GM18861 (cell line): Measurements from ENCODE around the gene MTMR12.

ENCODE experiments used
- ATAC-seq: cut with Tn5 transposase; IDR thresholded peaks from one replicate; pipeline ENCODE4 v1.9.1; 2021; ENCODE audit not compliant: unreplicated experiment

MTMR12 gene, protein sequence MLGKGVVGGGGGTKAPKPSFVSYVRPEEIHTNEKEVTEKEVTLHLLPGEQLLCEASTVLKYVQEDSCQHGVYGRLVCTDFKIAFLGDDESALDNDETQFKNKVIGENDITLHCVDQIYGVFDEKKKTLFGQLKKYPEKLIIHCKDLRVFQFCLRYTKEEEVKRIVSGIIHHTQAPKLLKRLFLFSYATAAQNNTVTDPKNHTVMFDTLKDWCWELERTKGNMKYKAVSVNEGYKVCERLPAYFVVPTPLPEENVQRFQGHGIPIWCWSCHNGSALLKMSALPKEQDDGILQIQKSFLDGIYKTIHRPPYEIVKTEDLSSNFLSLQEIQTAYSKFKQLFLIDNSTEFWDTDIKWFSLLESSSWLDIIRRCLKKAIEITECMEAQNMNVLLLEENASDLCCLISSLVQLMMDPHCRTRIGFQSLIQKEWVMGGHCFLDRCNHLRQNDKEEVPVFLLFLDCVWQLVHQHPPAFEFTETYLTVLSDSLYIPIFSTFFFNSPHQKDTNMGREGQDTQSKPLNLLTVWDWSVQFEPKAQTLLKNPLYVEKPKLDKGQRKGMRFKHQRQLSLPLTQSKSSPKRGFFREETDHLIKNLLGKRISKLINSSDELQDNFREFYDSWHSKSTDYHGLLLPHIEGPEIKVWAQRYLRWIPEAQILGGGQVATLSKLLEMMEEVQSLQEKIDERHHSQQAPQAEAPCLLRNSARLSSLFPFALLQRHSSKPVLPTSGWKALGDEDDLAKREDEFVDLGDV

DNA sequence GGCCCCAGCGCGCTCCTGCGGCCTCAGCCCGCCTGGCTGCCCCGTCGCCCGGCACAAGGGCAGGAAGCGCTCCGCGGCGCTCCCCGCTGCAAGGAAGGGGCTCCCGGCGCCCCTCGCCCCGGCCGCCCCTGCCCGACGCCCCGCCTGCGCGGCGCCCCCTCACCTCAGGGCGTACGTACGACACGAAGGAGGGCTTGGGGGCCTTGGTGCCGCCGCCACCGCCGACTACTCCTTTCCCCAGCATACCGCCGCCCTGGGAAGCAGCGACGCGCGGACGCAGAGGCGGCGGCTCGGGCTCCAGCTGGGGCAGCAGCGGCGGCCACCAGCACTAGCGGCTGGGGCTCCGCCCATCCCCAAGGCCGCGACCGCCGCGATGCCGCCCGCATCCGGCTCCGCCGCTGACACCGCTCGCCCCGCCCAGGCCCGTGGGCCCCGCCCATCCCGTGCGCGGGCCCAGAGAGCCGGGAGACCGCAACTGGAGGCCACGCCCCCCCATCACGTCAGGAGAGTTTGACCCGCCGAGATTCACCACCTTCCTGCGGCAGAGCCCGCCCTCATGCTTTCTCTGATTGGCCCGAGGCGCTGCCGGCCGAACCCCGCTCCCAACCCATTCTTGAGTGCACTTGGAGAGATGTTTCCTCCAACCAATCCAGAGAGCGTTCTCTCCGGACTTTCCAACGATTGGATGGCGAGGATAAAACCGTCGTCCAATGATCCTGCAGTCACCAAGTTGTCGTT lies at the start of gene MTMR12:
TSS of gene MTMR12 (minus strand) at position 345 of the 738 bp plus-strand sequence. CDS start at position 244, 101 bp downstream.
- ATAC-seq, result peak; percentile 94

DNA sequence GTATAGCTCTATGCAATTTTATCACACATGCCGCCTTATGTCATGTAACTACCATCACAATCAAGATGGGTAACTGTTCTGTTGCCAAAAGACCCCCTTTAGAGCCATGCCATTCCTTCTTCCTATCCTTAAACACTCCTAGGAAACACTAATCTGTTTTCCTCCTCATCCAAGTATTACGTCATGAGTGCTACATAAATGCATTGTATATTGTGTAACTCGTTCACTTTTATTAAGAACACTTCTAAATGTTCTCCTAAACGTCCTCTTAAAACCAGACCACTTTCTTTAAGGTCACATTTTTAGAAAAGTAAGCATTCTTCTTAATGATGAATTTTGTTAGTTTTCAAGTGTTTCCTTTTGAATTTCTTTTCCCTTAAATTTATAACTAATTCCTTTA lies 49.8 kb upstream of the MTMR12 start:
- ATAC-seq, result no peak

DNA sequence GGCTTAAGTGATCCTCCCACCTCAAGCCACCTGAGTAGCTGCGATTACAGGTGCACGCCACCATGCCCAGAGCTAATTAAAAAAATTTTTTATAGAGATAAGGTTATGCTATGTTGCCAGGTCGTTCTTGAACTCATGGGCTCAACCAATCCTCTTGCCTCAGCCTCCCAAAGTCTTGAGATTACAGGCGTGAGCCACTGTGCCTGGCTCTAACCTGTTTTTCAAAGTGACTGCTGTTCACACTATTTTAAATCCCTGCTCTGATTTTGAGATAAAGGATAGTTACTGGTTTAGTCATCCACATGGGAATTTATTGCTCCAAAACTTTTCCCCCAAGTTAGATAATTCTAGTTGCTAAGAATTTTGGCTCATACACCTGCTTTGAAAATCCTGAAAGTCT lies 48.2 kb upstream of the MTMR12 start:
- ATAC-seq, result no peak

DNA sequence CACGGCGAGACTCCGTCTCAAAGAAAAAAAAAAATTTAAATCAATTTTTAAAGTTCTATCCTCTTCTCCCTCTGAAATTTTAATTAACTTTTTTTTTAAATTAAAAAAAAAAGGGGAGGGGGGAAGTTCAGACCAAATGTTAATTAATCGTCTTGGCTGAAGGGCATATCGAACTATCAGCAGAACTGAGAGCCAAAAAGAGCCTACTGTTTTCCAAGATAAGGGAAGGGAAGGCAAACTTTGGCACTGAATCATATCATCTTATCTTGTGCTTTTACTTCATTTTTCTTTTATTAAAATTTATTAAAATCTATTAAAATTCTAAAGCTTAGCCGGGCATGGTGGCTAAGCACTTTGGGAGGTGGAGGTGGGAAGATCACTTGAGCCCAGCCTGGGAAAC lies 45.9 kb upstream of the MTMR12 start:
- ATAC-seq, result no peak

DNA sequence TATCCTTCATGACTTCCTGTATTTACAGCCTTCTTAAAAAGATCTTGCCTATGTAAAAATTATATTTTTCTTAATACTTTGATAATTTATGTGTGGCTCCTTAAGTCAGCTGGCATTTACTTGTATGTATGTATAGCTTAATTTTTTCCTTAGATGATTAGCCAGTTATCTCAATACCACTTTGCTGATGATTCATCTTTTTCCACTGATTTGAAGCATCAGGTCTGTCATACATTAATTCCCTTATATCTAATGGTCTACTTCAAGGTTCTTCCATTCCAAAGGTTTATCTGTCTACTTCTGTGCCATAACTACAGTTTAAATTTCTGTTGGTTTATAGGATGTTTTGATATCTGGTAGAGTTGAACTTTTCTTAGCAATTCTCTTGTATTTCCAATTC lies 44.9 kb upstream of the MTMR12 start:
- no peak for ATAC-seq

DNA sequence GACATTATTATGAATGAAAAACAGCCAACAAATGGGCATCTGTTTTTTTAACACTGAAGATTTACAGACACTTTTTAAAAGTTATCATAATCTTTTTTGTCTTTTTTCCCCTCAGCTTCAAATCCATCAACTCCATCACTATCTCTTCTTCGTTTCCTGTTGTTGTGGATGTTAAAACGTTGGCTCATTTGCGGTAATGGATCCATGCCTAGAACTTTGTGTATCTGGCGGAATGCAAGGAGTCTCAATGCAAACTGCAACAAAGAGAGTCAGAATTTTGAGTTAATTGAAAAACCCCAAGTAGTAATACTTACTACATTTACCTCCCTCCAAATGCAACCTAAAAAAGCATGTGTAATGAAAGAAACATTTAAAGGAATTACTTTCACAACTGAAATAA lies 42.9 kb upstream of the MTMR12 start:
- no peak for ATAC-seq

DNA sequence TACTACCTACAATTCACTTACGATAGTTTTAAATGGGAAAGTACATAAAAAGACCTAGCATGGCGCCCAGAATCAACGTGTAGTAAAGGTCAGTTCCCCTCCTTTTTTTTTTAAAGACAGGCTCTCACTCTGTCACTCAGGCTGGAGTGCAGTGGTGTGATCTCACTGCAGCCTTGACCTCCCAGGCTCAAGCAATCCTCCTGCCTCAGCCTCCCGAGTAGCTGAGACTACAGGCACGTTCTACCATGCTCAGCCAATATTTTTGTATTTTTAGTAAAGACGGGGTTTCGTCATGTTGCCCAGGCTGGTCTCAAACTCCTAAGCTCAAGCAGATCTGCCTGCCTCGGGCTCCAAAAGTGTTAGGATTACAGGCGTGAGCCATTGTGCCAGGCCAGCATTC lies 40.7 kb upstream of the MTMR12 start:
- no peak for ATAC-seq

DNA sequence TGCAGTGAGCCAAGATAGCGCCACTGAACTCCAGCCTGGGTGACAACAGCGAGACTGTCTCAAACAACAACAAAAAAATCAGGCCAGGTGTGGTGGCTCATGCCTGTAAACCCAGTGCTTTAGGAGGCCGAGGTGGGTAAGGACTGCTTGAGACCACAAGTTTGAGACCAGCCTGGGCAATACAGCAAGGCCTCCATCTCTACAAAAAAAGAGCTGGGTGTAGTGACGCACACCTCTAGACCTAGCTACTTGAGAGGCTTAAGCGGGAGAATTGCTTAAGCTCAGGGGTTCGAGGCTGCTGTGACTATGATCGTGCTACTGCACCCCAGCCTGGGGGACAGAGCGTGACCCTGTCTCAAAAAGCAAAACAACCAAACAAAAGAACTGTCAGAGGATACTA lies 39.9 kb upstream of the MTMR12 start:
- ATAC-seq, result no peak

DNA sequence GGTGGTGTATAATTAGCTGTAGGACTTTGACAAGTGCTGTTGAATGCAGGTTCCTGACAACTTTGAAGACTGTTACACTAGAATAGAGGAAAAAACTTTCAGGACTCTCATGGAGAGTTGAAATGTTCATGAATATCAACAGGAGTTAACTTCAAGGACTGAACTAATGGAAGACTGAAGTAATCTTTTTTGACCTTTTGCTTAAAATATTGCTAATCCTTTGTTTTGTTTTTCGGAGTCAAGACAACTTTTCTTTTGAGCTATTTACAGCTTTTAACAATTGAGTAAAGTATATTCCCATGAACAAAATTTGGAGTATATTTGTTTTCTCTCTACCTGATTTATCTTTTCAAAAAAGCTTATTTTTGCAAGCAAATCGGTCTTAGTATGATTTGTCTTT lies 34.1 kb upstream of the MTMR12 start:
- ATAC-seq, result no peak

DNA sequence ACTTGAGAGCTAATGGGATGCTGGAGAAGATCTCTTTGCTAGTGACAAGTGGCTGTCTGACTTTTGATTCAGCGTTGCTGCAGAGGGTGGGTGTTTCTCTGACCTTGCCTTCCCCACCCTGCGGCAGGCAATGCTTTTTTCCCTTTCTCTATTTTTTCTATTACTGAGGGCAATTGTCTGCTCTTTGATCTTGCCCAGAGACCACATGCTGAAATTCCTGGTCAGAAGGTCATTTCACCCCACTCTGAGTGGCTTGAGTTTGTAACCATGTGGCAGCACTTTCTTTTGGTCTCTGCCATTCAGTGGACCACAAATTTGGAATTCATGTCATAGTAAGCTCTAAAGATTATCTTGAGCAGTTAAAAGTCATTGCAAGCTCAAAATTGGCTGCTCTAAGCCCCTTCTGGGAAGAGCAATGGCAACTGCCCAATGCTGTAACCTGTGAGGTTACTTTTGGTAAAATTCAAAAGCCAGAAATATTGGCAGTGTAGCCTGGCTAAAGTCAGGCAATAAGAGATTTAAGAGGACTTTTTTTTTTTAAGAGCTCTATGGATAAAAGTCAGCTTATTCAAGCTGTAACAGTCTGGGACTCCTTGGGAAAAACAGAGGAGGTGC lies 30.4 kb upstream of the MTMR12 start:
- ATAC-seq, result no peak

DNA sequence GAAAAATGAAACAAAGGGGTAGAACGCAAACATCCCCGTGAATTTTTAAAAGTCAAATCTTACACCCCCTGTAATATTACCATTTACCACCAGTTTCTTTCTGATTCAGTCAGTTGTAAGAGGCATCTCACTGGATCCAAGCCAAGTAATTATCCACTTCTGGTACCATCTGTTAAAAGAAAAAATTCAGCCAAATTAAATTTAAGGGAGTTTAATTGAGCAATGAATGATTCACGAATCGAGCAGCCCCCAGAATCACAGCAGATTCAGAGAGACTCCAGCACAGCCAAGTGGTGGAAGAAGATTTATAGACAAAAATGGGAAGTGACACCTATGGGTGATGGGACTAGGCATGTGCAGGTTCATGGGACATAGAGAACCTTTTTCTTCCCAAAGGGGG lies 29.9 kb upstream of the MTMR12 start:
- ATAC-seq, result no peak

DNA sequence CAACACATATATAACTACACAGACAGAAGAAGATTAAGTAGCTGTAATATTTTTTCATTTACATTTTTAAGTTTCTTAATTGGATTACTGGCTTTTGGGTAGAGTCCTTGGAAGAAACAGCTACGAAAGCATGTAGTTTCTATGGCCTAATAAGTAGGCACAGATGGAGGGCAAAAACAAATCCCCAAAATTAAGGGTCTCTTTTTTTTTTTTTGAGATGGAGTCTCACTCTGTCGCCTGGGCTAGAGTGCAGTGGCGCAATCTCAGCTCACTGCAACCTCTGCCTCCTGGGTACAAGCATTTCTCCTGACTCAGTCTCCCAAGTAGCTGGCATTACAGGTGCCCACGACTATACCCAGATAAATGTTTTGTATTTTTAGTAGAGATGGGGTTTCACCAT lies 27.1 kb upstream of the MTMR12 start:
- ATAC-seq, result no peak

DNA sequence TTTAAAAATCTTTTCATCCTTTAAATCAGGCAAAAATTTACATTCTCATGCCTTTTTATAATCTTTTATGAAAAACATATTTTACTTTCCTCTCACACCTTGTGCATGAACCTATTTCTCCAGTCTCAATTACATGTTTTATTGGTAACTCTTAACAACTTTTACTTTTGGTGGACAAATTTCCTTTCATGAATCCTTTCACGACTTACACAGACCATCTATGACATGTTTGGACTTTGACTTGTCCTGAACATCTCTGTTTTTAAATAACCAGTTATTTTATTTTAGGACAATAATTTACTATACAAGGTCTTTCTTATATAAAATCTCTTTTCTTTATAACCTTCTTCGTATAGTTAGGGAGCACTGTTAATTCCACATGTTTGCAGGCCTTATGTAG lies 26.5 kb upstream of the MTMR12 start:
- ATAC-seq, result no peak

DNA sequence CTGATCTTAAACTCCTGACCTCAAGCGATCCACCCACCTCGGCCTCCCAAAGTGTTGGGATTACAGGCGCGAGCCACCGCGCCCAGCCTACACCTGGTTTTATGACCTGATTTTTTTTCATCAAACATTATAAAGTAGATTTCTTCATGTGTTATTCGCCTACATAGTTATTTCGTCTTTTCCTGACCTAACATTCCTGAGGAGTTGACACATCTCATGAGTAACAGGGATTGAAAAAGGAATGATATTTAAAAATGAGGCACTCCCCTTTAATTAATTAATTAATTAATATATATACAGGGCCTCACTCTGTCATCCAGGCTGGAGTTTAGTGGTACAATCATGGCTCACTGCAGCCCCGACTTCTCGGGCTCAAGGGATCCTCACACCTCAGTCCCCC lies 20.2 kb upstream of the MTMR12 start:
- ATAC-seq, result no peak

DNA sequence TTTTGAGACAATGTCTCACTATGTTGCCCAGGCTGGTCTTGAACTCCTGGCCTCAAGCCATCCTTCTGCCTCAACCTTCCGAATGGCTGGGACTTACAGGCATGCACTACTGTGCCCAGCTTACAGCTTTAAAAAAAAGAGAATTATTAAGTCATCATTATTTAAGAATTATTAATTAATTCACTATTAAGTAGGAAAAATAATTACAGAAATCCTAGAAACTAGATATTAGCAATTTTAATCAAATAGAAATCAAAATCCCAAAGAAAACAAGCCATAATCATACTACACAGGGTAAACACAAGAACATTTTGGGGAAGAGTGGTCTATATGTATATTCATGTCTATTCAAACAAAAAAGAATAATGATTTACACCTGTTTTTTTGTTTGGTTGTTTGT lies 19.6 kb upstream of the MTMR12 start:
- no peak for ATAC-seq

DNA sequence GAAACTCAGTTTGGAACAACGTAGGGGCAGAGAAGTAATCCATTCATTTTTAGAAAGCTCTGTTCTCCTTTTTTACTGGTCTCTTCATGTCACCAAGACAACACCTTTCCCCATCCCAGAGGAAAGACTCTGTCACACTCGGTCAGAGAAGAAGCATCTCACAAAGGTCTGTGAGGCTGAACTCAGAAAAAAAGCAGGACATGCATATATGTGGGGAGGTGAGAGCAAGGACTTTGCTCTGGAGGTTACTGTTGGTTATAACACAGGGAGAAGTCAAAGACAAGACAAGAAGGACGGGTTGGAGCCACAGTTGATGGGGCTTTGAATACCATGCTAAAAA lies 19.2 kb upstream of the MTMR12 start:
- no peak for ATAC-seq

DNA sequence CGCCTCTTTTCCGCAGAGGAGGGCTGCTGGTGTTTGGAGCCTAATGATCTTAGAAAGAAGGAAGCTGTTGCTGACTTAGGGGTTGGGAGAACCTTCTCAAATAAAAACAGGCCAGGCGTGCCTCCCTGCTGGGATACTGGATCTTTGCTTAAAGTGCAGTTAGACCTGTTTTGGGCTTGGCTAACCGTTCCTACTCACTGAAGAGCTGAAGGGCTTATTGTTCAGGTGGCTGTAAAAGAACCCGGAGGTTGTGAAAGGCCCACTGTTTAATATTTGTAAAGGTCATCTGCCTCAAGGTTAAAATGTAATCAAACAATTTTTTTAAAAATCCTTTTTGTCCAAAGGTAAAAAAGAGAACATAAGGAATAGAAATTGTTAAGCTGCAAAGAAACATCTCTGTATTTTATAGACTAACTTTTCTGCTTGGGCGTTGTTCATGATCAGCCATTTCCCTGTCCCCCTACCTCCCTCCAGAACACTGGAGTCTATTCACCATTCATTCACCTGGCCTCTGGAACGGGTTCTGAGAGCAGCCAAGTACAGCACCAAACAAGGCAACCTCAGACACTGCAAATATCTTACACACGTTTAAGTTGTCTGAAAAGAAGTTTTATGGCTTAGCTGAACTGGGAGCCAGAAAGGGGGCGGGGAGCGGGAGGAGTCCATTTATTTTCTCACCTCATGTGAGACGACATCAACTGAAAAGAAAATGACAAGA lies 18.6 kb upstream of the MTMR12 start:
- ATAC-seq, result no peak

DNA sequence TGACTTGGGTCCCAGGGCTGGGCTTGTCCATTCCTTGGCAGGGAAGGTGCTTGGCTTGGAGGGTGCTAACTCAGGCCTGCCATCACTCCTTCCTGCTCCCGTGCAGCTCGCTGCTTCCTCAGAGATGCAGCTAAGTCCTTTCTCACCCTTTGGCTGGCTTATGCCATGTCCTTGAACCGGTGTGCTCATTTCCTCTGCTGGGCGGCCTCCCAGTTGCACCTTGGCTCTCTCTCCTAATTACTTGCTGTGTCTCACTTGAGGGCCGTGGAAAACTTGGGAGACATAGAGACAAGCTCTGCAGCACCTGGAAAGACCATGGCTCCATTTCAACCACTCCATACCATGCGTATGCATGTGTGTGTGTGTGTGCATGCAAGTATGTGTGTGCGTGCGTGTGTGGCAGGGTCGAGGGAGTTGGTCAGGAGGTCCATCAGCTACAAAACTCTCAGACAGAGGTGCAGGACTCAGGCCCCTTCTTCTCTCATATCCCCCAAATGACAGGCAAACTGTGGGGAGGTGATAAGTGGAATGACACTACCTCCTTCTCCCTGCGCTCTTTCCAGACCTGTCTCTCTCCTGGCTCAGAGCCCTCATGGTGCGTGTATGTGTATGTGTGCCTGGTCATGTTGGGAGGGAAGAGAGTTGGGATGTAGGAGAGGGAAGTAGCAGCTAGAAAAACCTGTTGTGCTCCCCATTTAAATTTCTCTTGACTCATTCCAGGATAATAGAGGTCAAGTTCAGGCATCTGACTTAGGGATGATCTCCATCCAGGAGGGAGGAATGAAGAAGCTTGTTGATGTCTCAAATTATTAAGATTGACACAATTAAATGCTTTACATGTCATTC lies 17.6 kb upstream of the MTMR12 start:
- ATAC-seq, result no peak

DNA sequence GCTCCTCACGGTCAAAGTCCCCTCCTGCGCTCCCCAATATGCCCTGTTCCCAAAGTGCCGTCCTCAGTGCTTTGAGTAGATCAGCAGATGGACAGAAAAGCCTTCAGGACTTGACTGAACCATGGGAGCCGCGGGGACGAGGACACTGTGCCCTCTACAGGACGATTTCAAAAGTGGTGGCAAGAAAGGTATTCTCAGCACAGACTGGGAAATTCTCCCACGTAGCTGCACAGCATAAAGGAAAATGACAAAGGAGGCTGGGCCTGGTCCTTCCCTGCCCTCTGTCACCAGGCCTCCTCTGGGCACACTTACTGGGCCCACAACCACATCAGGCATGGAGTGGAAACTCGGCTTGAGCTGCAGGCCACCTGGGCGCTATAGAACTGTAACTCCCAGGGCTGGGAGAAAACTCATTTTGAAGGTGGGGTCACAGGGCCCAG lies 16.7 kb upstream of the MTMR12 start:
- ATAC-seq, result peak; percentile 76

DNA sequence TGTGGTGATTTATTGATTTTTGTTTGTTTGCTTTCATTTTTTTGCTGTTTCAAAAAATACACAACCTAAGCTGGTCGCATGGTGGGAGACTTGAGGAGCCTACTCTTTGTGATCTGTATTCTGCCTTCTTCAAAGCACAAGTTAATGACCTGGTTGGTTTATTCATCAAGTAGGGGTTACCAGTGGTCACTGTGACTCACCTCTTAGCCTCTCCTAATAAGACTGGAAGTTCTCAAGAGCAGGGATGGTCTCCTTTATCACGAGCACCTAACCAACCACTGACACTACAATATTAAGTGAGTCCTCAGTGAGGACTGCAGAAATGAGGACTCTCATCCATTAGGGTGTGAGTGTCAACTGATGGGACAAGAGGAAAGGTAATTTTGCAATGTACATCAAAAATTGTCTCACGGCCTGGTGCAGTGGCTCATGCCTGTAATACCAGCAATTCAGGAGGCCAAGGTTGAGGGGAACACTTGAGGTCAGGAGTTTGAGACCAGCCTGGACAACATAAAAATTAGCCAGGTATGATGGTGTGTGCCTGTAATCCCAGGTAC lies 13.6 kb upstream of the MTMR12 start:
- no peak for ATAC-seq
